Measurements from ENCODE around the gene AJAP1. TPM values are rescaled to one million over a fixed set of nuclear protein-coding genes. Genes with fewer than 3 reads are reported as not detected.

Gene AJAP1
- total and polyA plus RNA-seq, 2 donors (not counting 1 experiment from before 2014, with no cell fraction given) = not detected

GRCh38 chr1:4674117-4674516 lies 19.7 kb downstream of the AJAP1 start:
- intact Hi-C loops (cut with micrococcal nuclease) = no loop called here
- no peak for DNase-seq
- H3K36me3 ChIP-seq (replicated peaks in 1 of 2; ENCODE audit: control extremely low read depth in 1 of 2, control insufficient read depth in 1 of 2, extremely low read depth in 1 of 2, insufficient read depth in 2 of 2, low read length in 1 of 2) = no peaks in the 10 kb centered on the region
- no peak overlapping the region for H3K27ac Mint-ChIP-seq
- no peak overlapping the region for H3K9ac ChIP-seq (ENCODE audit: low read length)
- H3K27ac ChIP-seq (ENCODE audit: low read length in 2 of 2) = no peak overlapping the region
- TF ChIP-seq EZH2 (IDR thresholded peaks at IDR 0.05; ENCODE audit: borderline replicate concordance, insufficient read depth, low read depth, low read length, poor library complexity, severe bottlenecking) (no peak), CTCF (IDR thresholded peaks at IDR 0.05) (no peak)
- ATAC-seq (ENCODE audit: low read depth) = no peak
- no peaks in the 10 kb centered on the region for H3K79me2 ChIP-seq (ENCODE audit: control insufficient read depth, insufficient read depth, low read length)
- H3K9me3 Mint-ChIP-seq (ENCODE audit: insufficient read depth) = peaks cover 15% of the 10 kb centered on the region
- no peaks in the 10 kb centered on the region for H4K20me1 ChIP-seq (ENCODE audit: control insufficient read depth, insufficient read depth, low read length, poor library complexity, severe bottlenecking)
- WGBS (ENCODE audit: insufficient coverage) = 79% methylated on average over 5 of the region's 5 CpGs
- H2AFZ ChIP-seq (ENCODE audit: insufficient read depth, low read depth, low read length, poor library complexity, severe bottlenecking) = no peak overlapping the region
- H3K4me3 ChIP-seq (ENCODE audit: control extremely low read depth in 1 of 5, extremely low read depth in 1 of 5, insufficient read depth in 1 of 5, low read depth in 2 of 5, low read length in 4 of 5) = no peak overlapping the region
- H3K4me1 Mint-ChIP-seq = no peaks in the 10 kb centered on the region
- ChIA-PET POLR2A (no interaction called here), CTCF (no interaction called here)
- H3K4me2 ChIP-seq (replicated peaks; ENCODE audit: low read depth, low read length, poor library complexity, severe bottlenecking) = no peak overlapping the region
- no peak overlapping the region for H3K4me3 Mint-ChIP-seq
- no peaks in the 10 kb centered on the region for H3K27me3 ChIP-seq (replicated peaks in 1 of 4; ENCODE audit: control extremely low read depth in 1 of 4, control insufficient read depth in 3 of 4, insufficient read depth in 4 of 4, low read length in 3 of 4)
- no peaks in the 10 kb centered on the region for H3K4me1 ChIP-seq (ENCODE audit: control insufficient read depth in 2 of 2, insufficient read depth in 2 of 2, low read length in 2 of 2)
- peaks cover 0 to 24% (median 4%) of the 10 kb centered on the region in 3 donors for H3K9me3 ChIP-seq (ENCODE audit: control extremely low read depth in 1 of 3, control insufficient read depth in 2 of 3, insufficient read depth in 1 of 3, low read length in 2 of 3)
- peaks cover 11% of the 10 kb centered on the region for H3K27me3 Mint-ChIP-seq

- POLR2A ChIA-PET = no interaction called here
- no peak for DNase-seq
- CTCF ChIA-PET = no interaction called here
- H3K4me3 Mint-ChIP-seq = no peak overlapping the region
- Histone ChIP-seq H3K9me3 (ENCODE audit: control extremely low read depth in 1 of 3, control insufficient read depth in 2 of 3, insufficient read depth in 1 of 3, low read length in 2 of 3) (peaks cover 0 to 25% (median 4%) of the 10 kb centered on the region in 3 donors), H3K27ac (ENCODE audit: low read length in 2 of 2) (no peak overlapping the region), H3K4me3 (ENCODE audit: control extremely low read depth in 1 of 5, extremely low read depth in 1 of 5, insufficient read depth in 1 of 5, low read depth in 2 of 5, low read length in 4 of 5) (no peak overlapping the region), H3K4me2 (replicated peaks; ENCODE audit: low read depth, low read length, poor library complexity, severe bottlenecking) (no peak overlapping the region), H4K20me1 (ENCODE audit: control insufficient read depth, insufficient read depth, low read length, poor library complexity, severe bottlenecking) (no peaks in the 10 kb centered on the region), H3K27me3 (replicated peaks in 1 of 4; ENCODE audit: control extremely low read depth in 1 of 4, control insufficient read depth in 3 of 4, insufficient read depth in 4 of 4, low read length in 3 of 4) (no peaks in the 10 kb centered on the region), H3K9ac (ENCODE audit: low read length) (no peak overlapping the region), H3K4me1 (ENCODE audit: control insufficient read depth in 2 of 2, insufficient read depth in 2 of 2, low read length in 2 of 2) (no peaks in the 10 kb centered on the region), H3K79me2 (ENCODE audit: control insufficient read depth, insufficient read depth, low read length) (no peaks in the 10 kb centered on the region), H3K36me3 (replicated peaks in 1 of 2; ENCODE audit: control extremely low read depth in 1 of 2, control insufficient read depth in 1 of 2, extremely low read depth in 1 of 2, insufficient read depth in 2 of 2, low read length in 1 of 2) (no peaks in the 10 kb centered on the region), H2AFZ (ENCODE audit: insufficient read depth, low read depth, low read length, poor library complexity, severe bottlenecking) (no peak overlapping the region)
- WGBS (ENCODE audit: insufficient coverage) = 91% methylated on average over 12 of the region's 13 CpGs
- intact Hi-C loops (cut with micrococcal nuclease) = no loop called here
- no peak for ATAC-seq (ENCODE audit: low read depth)
- H3K27me3 Mint-ChIP-seq = peaks cover 11% of the 10 kb centered on the region
- H3K27ac Mint-ChIP-seq = no peak overlapping the region
- TF ChIP-seq CTCF (IDR thresholded peaks at IDR 0.05) (no peak), EZH2 (IDR thresholded peaks at IDR 0.05; ENCODE audit: borderline replicate concordance, insufficient read depth, low read depth, low read length, poor library complexity, severe bottlenecking) (no peak)
- H3K9me3 Mint-ChIP-seq (ENCODE audit: insufficient read depth) = peaks cover 15% of the 10 kb centered on the region
- H3K4me1 Mint-ChIP-seq = no peaks in the 10 kb centered on the region
Measured at GRCh38 chr1:4674676-4675075, 20.3 kb downstream of the AJAP1 start.

Data from B cell (primary cell).